A549 (cell line): ENCODE data around the gene SLC19A1. TPM values are rescaled to one million over a fixed set of nuclear protein-coding genes. Genes with fewer than 3 reads are reported as not detected.
"Not testable (repeated sequence)": the region's sequence is repeated elsewhere in the genome, so short reads cannot be mapped to it uniquely, and the experiment has no call there.

Source experiments
- ATAC-seq, 2 experiments: fragments of 200-7000 bp in 1 of 2; fragments of >200 bp in 1 of 2; cut with Nextera tagmentation in 1 of 2; cut with Tn5 transposase in 1 of 2; 3 replicates each; pipeline versions ENCODE4 v1.8.0 to v1.9.1; 2018 to 2020; ENCODE audit warnings: mild to moderate bottlenecking in 1 of 2, moderate library complexity in 1 of 2
- CTCF ChIA-PET: fragments of 300-600 bp; sonication (Branson Sonifier 250); formaldehyde crosslinking; extraction: SDS; loops from one replicate; lab custom pipeline; 2021; ENCODE audit warnings: antibody characterized with exemption, inconsistent platforms; lab: Yijun Ruan, JAX
- POLR2A ChIA-PET: fragments of 350-600 bp; formaldehyde crosslinking; extraction: SDS; loops from one replicate; lab custom pipeline; 2021; ENCODE audit warnings: antibody characterized with exemption, inconsistent platforms; lab: Yijun Ruan, JAX
- DNase-seq, 2 experiments: peaks; one replicate each; pipeline versions ENCODE4 v3.0.0 to v3.0.0-alpha.2; 2011 to 2016; ENCODE audit warnings: low read depth in 1 of 2, low spot score in 1 of 2
- FAIRE-seq: peaks from 2 replicates; lab custom pipeline; 2011; peaks lifted over from hg19 to GRCh38; lab: Jason Lieb, UNC
- H3K27ac ChIP-seq, 2 experiments: fragments of >200 bp; sonication (Bioruptor Twin); formaldehyde crosslinking; 3 replicates each; pipeline ENCODE4 v1.5.1; 2016 to 2017
- H3K4me1 ChIP-seq: fragments of >200 bp; sonication (Bioruptor Twin); formaldehyde crosslinking; 3 replicates; pipeline ENCODE4 v1.6.1; 2016
- H3K4me2 ChIP-seq: fragments of >200 bp; sonication (Bioruptor Twin); formaldehyde crosslinking; 3 replicates; pipeline ENCODE4 v1.6.1; 2016
- H3K4me3 ChIP-seq: fragments of >200 bp; sonication (Bioruptor Twin); formaldehyde crosslinking; 3 replicates; pipeline ENCODE4 v1.5.1; 2016
- H3K9me3 ChIP-seq: fragments of >200 bp; sonication (Bioruptor Twin); formaldehyde crosslinking; 3 replicates; pipeline ENCODE4 v1.6.1; 2016
- CBX2 ChIP-seq: fragments of 200-600 bp; sonication (generic); IDR thresholded peaks from 2 replicates; pipeline ENCODE4 v1.6.1; 2016; ENCODE audit warnings: low read depth, mild to moderate bottlenecking, borderline replicate concordance
- CBX8 ChIP-seq: fragments of 200-600 bp; sonication (generic); IDR thresholded peaks from 2 replicates; pipeline ENCODE4 v1.6.1; 2016
- CEBPB ChIP-seq, 2 experiments: fragments of >200 bp in 1 of 2; sonication (Bioruptor Twin) in 1 of 2; formaldehyde crosslinking in 1 of 2; IDR thresholded peaks; 2 replicates each; pipeline ENCODE4 v1.6.1; 2012 to 2016
- CHD4 ChIP-seq: fragments of 200-600 bp; sonication (generic); IDR thresholded peaks from 2 replicates; pipeline ENCODE4 v1.6.1; 2016; ENCODE audit warnings: antibody characterized with exemption, mild to moderate bottlenecking, borderline replicate concordance
- E2F6 ChIP-seq: IDR thresholded peaks from 2 replicates; pipeline ENCODE4 v1.6.1; 2012; ENCODE audit warnings: low read depth, borderline replicate concordance
- EHF ChIP-seq: fragments of 250-450 bp; sonication (Bioruptor Pico); IDR thresholded peaks from 2 replicates; pipeline ENCODE4 v1.5.0; 2020; ENCODE audit warnings: mild to moderate bottlenecking
- HES2 ChIP-seq: fragments of >200 bp; sonication (Bioruptor Twin); formaldehyde crosslinking; IDR thresholded peaks from 2 replicates; pipeline ENCODE4 v1.6.1; 2016
- HOXB13 ChIP-seq: fragments of 250-450 bp; sonication (Bioruptor Pico); IDR thresholded peaks from 2 replicates; pipeline ENCODE4 v1.5.0; 2020; ENCODE audit warnings: low read depth, mild to moderate bottlenecking, moderate library complexity
- HOXB5 ChIP-seq: fragments of 250-450 bp; sonication (Bioruptor Pico); IDR thresholded peaks from 2 replicates; pipeline ENCODE4 v1.5.0; 2020; ENCODE audit warnings: mild to moderate bottlenecking, moderate library complexity
- KDM5A ChIP-seq: fragments of 200-600 bp; sonication (generic); IDR thresholded peaks from 2 replicates; pipeline ENCODE4 v1.6.1; 2016; ENCODE audit warnings: antibody characterized with exemption, mild to moderate bottlenecking
- MAFK ChIP-seq: fragments of 450-650 bp; IDR thresholded peaks from 2 replicates; pipeline ENCODE4 v1.6.1; 2014; ENCODE audit not compliant: partially characterized antibody
- MAZ ChIP-seq: fragments of 150-350 bp; IDR thresholded peaks from 2 replicates; pipeline ENCODE4 v1.6.1; 2014; ENCODE audit warnings: antibody characterized with exemption, low read depth, low read length, borderline replicate concordance
- MYC ChIP-seq: IDR thresholded peaks from 2 replicates; pipeline ENCODE4 v1.6.1; 2012; ENCODE audit warnings: mild to moderate bottlenecking, inconsistent platforms, low read length, improper control_type of control experiment, borderline replicate concordance
- NPAS2 ChIP-seq: fragments of 250-450 bp; sonication (Bioruptor Pico); IDR thresholded peaks from 2 replicates; pipeline ENCODE4 v1.8.0; 2022; ENCODE audit warnings: mild to moderate bottlenecking, moderate library complexity, borderline replicate concordance
- NR3C1 ChIP-seq: fragments of >200 bp; sonication (Bioruptor Twin); formaldehyde crosslinking; IDR thresholded peaks from 3 replicates; pipeline ENCODE4 v1.6.1; 2017
- PHF8 ChIP-seq: fragments of 200-600 bp; sonication (generic); IDR thresholded peaks from 2 replicates; pipeline ENCODE4 v1.6.1; 2016; ENCODE audit warnings: low read depth, mild to moderate bottlenecking, antibody characterized with exemption, moderate library complexity, borderline replicate concordance
- RARB ChIP-seq: fragments of 250-450 bp; sonication (Bioruptor Pico); IDR thresholded peaks from 2 replicates; pipeline ENCODE4 v1.8.0; 2021; ENCODE audit warnings: mild to moderate bottlenecking, moderate library complexity
- RCOR1 ChIP-seq: fragments of 150-350 bp; IDR thresholded peaks from 2 replicates; pipeline ENCODE4 v1.6.1; 2014; ENCODE audit warnings: antibody characterized with exemption, low read length, low read depth
- ZNF302 ChIP-seq: fragments of 250-450 bp; sonication (Bioruptor Pico); IDR thresholded peaks from 2 replicates; pipeline ENCODE4 v1.9.0; 2021; ENCODE audit warnings: inconsistent platforms, mild to moderate bottlenecking, moderate library complexity
- ZSCAN20 ChIP-seq: fragments of 250-450 bp; sonication (Bioruptor Pico); IDR thresholded peaks from 2 replicates; pipeline ENCODE4 v1.8.0; 2022; ENCODE audit warnings: mild to moderate bottlenecking, moderate library complexity
- WGBS: methylation state at CpG from one replicate; pipeline ENCODE4 v1.1.6; 2017; ENCODE audit errors: missing lambda C conversion rate; 5-methylcytosine and 5-hydroxymethylcytosine counted together
- polyA plus RNA-seq, 4 experiments: library from polyadenylated mRNA; depleted of rRNA in 3 of 4; stranded (reverse); fragments of >200 nt; fragmentation: RNase III in 1 of 4; extraction: RNeasy Plus Mini Kit Qiagen cat#74134 plus additional on column Dnase treatment in 1 of 4; gene quantifications; 2 replicates in 3 of 4; 3 replicates in 1 of 4; pipeline ENCODE4 v1.2.3, GENCODE V29; 2011 to 2017
- TF ChIP-seq, protein P1 (sequence below): fragments of 250-450 bp; sonication (Bioruptor Pico); IDR thresholded peaks from 2 replicates; pipeline ENCODE4 v1.5.0; 2021; ENCODE audit warnings: mild to moderate bottlenecking, moderate library complexity, borderline replicate concordance

Gene SLC19A1
- polyA plus RNA-seq, 2 of the 4 experiments (the other 2 are of a cell fraction): 9.8 to 14.0 TPM

DNA sequence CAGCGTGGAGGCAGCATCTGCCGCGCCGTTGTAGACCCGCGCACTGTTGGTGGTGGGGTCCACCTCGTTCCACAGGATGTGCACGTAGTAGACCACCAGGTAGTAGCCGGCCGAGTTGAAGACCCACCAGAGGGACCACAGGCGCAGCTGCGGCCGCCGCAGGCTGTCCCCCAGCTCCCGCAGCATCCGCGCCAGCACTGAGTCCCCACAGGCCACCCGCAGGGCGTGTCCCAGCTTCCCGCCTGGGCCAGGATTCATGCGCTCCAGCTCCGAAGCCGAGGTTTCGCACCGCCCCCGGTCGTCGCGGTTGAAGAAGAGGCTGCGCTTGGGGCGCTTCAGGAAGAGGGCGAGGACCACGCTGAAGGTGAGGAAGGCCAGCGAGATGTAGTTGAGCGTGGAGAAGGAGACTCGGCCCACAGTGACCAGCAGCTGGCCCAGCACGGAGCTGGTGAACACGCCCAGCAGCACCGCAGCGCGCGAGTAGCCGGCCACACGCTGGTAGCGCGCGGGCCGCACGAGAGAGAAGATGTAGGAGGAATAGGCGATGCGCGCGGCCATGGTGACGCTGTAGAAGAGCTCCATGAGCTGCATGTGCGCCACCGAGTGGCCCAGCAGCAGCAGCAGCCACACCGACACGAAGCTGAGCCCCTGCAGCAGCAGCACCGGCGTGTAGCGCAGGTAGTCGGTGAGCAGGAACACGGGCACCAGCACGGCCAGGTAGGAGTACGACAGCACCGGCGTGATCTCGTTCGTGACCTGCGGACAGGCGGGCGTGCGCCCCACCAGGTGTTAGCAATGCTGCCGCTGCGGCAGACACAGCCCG lies 10.6 kb downstream of the SLC19A1 start:
- 97% methylated on average over 53 of the region's 76 CpGs for WGBS
- H3K27ac ChIP-seq: no peak overlapping the region
- ChIA-PET CTCF (interaction anchor here (1.3 to 1.7 kb wide), 3 partner anchors 14 to 48 kb away, joined by 3 to 4 read pairs (median 4); no protein-coding TSS in a partner anchor), POLR2A (no interaction called here)
- ATAC-seq: no peak
- H3K4me2 ChIP-seq: no peak overlapping the region
- H3K9me3 ChIP-seq: no peaks in the 10 kb centered on the region
- DNase-seq: no peak
- FAIRE-seq: no peak
- TF ChIP-seq E2F6 (no peak), ZSCAN20 (no peak)
- H3K4me1 ChIP-seq: no peaks in the 10 kb centered on the region
- H3K4me3 ChIP-seq: no peak overlapping the region

GRCh38 chr21:45531114-45531392 lies 11.2 kb downstream of the SLC19A1 start:
- H3K9me3 ChIP-seq, H3K4me2 ChIP-seq, H3K4me1 ChIP-seq, FAIRE-seq, H3K4me3 ChIP-seq, DNase-seq, ATAC-seq, H3K27ac ChIP-seq, POLR2A ChIA-PET: not testable (repeated sequence)
- 97% methylated on average over 6 of the region's 17 CpGs for WGBS
- CTCF ChIA-PET: interaction anchor here (1.3 to 1.7 kb wide), 3 partner anchors 14 to 48 kb away, joined by 3 to 4 read pairs (median 4); no protein-coding TSS in a partner anchor

DNA sequence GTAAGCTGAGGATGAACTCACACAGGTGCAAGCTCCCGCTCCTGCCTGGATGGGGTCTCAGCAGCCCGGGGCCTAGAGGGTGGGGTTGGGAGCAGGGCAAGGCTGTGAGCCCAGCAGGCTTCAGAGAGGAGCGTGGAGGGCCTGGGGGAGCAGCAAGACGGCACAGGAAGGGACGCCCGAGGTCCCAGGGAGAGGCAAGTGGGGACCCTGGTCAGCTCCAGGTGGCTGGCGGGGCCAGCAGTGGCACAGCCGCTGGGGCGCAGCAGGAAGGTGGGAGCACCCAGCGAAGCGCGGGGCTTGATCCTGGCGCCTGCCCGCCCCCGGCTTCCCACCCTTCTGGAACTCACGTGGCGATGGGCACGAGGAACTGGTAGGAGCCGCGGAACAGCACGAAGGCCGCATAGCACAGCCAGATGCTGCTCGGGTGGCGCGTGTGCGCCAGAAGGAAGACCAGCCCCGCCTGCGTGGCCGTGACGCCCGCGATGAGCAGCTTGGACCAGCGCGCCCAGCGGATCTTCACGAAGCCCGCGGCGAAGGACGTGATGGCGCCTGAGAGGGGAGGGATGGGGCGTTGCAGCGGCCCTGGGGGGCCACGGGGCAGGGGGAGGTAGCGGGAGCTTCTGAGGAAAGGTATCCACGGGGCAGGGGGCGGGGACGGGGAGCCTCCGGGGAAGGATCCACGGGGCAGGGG lies 11.7 kb downstream of the SLC19A1 start:
- ChIA-PET CTCF (interaction anchor here (1.6 kb wide), 1 partner anchor 26 kb away, joined by 4 read pairs; no protein-coding TSS in a partner anchor), POLR2A (no interaction called here)
- no peaks in the 10 kb centered on the region for H3K9me3 ChIP-seq
- DNase-seq: no peak
- FAIRE-seq: no peak
- no peak overlapping the region for H3K4me3 ChIP-seq
- no peak overlapping the region for H3K27ac ChIP-seq
- WGBS: 96% methylated on average over 37 of the region's 50 CpGs
- H3K4me1 ChIP-seq: no peaks in the 10 kb centered on the region
- TF ChIP-seq MAZ: no peak
- TF ChIP-seq NPAS2 (CRISPR knock-in tag): no peak
- no peak for TF ChIP-seq HOXB13 (CRISPR knock-in tag)
- TF ChIP-seq PHF8: no peak
- TF ChIP-seq CBX2: no peak
- TF ChIP-seq CEBPB (IDR thresholded peaks at IDR 0.05): no peak
- no peak for TF ChIP-seq MAFK
- TF ChIP-seq MYC: no peak
- TF ChIP-seq E2F6: no peak
- no peak for TF ChIP-seq HES2
- no peak for ATAC-seq
- no peak overlapping the region for H3K4me2 ChIP-seq

- no peaks in the 10 kb centered on the region for H3K9me3 ChIP-seq
- H3K27ac ChIP-seq: no peak overlapping the region
- no peak overlapping the region for H3K4me3 ChIP-seq
- no peak for DNase-seq
- FAIRE-seq: no peak
- TF ChIP-seq ZNF302 (no peak), MYC (no peak), RCOR1 (no peak), KDM5A (no peak), MAZ (no peak), HOXB5 (CRISPR knock-in tag) (no peak), NR3C1 (no peak), EHF (CRISPR knock-in tag) (no peak), CHD4 (no peak), RARB (CRISPR knock-in tag) (no peak), CBX8 (no peak)
- TF ChIP-seq, protein P1, sequence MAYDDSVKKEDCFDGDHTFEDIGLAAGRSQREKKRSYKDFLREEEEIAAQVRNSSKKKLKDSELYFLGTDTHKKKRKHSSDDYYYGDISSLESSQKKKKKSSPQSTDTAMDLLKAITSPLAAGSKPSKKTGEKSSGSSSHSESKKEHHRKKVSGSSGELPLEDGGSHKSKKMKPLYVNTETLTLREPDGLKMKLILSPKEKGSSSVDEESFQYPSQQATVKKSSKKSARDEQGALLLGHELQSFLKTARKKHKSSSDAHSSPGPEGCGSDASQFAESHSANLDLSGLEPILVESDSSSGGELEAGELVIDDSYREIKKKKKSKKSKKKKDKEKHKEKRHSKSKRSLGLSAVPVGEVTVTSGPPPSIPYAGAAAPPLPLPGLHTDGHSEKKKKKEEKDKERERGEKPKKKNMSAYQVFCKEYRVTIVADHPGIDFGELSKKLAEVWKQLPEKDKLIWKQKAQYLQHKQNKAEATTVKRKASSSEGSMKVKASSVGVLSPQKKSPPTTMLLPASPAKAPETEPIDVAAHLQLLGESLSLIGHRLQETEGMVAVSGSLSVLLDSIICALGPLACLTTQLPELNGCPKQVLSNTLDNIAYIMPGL (CRISPR knock-in tag): no peak
- WGBS: 85% methylated on average over 11 of the region's 11 CpGs
- no peak for ATAC-seq
- H3K4me1 ChIP-seq: no peaks in the 10 kb centered on the region
- no peak overlapping the region for H3K4me2 ChIP-seq
- POLR2A ChIA-PET: no interaction called here
- CTCF ChIA-PET: no interaction called here
Observed at GRCh38 chr21:45529785-45530422, 12.3 kb downstream of the SLC19A1 start.
